SK-N-SH (cell line): ENCODE results near the gene LYRM2. TPM values are rescaled to one million over a fixed set of nuclear protein-coding genes. Genes with fewer than 3 reads are reported as not detected.

ENCODE experiments used
- CTCF ChIA-PET: fragments of 300-600, 350-600 bp; formaldehyde crosslinking; extraction: SDS; loops from one replicate; lab custom pipeline; 2021; lab: Yijun Ruan, JAX
- POLR2A ChIA-PET: fragments of 350-600 bp; sonication (Branson Sonifier 250); formaldehyde crosslinking; extraction: SDS; loops from one replicate; lab custom pipeline; 2020; ENCODE audit warnings: antibody characterized with exemption, inconsistent platforms; lab: Yijun Ruan, JAX
- DNase-seq: peaks from one replicate; pipeline ENCODE4 v3.0.0; 2012
- H2AFZ ChIP-seq: fragments of 200-600 bp; sonication (generic); 2 replicates; pipeline ENCODE4 v1.8.1; 2016; ENCODE audit warnings: antibody characterized with exemption, mild to moderate bottlenecking, low read depth
- H3F3A ChIP-seq: fragments of 200-600 bp; sonication (generic); replicated peaks from 2 replicates; pipeline ENCODE3; 2016; ENCODE audit warnings: antibody characterized with exemption, mild to moderate bottlenecking; ENCODE audit not compliant: insufficient read depth
- H3K27ac ChIP-seq, 2 experiments: fragments of 200-500 bp in 1 of 2; fragments of 200-600 bp in 1 of 2; sonication (Bioruptor generic) in 1 of 2; sonication (generic), shearing (Covaris generic) in 1 of 2; 2 replicates each; pipeline versions ENCODE4 v1.5.1 to v1.6.1; 2014 to 2016; ENCODE audit warnings: low read depth in 2 of 2, inconsistent platforms in 1 of 2, low read length in 1 of 2, mild to moderate bottlenecking in 1 of 2, mixed read lengths in 1 of 2
- H3K27me3 ChIP-seq: fragments of 200-600 bp; sonication (generic), shearing (Covaris generic); 2 replicates; pipeline ENCODE4 v1.6.1; 2016; ENCODE audit warnings: mixed run types; ENCODE audit not compliant: insufficient read depth
- H3K36me3 ChIP-seq, 2 experiments: fragments of 200-500 bp in 1 of 2; fragments of 200-600 bp in 1 of 2; sonication (Bioruptor generic) in 1 of 2; sonication (generic) in 1 of 2; replicated peaks in 1 of 2; 2 replicates each; pipeline versions ENCODE3 to v1.5.1; 2014 to 2016; ENCODE audit warnings: low read length in 1 of 2, mild to moderate bottlenecking in 1 of 2; ENCODE audit not compliant: insufficient read depth in 2 of 2, control insufficient read depth in 1 of 2
- H3K4me1 ChIP-seq, 2 experiments: fragments of 200-500 bp in 1 of 2; fragments of 200-600 bp in 1 of 2; sonication (Bioruptor generic) in 1 of 2; sonication (generic), shearing (Covaris generic) in 1 of 2; 2 replicates each; pipeline versions ENCODE4 v1.5.1 to v1.6.1; 2014 to 2016; ENCODE audit warnings: low read depth in 1 of 2, low read length in 1 of 2, mixed run types in 1 of 2; ENCODE audit not compliant: insufficient read depth in 2 of 2, control insufficient read depth in 1 of 2
- H3K4me2 ChIP-seq: fragments of 200-600 bp; sonication (generic), shearing (Covaris generic); 2 replicates; pipeline ENCODE4 v1.6.1; 2017; ENCODE audit warnings: mixed run types
- H3K4me3 ChIP-seq, 2 experiments: fragments of 200-500 bp in 1 of 2; fragments of 200-600 bp in 1 of 2; sonication (Bioruptor generic) in 1 of 2; sonication (generic), shearing (Covaris generic) in 1 of 2; 2 replicates each; pipeline versions ENCODE4 v1.5.1 to v1.8.1; 2014 to 2016; ENCODE audit warnings: low read depth in 2 of 2, inconsistent platforms in 1 of 2, low read length in 1 of 2, mild to moderate bottlenecking in 1 of 2, mixed read lengths in 1 of 2, moderate library complexity in 1 of 2
- H3K79me2 ChIP-seq: fragments of 200-600 bp; sonication (generic); 2 replicates; pipeline ENCODE4 v1.8.1; 2017; ENCODE audit warnings: mild to moderate bottlenecking; ENCODE audit not compliant: insufficient read depth
- H3K9ac ChIP-seq: fragments of 200-600 bp; sonication (generic); 2 replicates; pipeline ENCODE4 v1.6.1; 2017; ENCODE audit warnings: mixed run types
- H3K9me2 ChIP-seq: fragments of 200-600 bp; sonication (generic); 2 replicates; pipeline ENCODE4 v1.6.1; 2017; ENCODE audit warnings: mixed run types
- H3K9me3 ChIP-seq: fragments of 200-600 bp; sonication (generic); 2 replicates; pipeline ENCODE4 v1.6.1; 2017; ENCODE audit warnings: mixed run types, mild to moderate bottlenecking, moderate library complexity
- H4K20me1 ChIP-seq: fragments of 200-600 bp; sonication (generic); 2 replicates; pipeline ENCODE4 v1.6.1; 2017; ENCODE audit warnings: mild to moderate bottlenecking, mixed run types; ENCODE audit not compliant: insufficient read depth
- CHD2 ChIP-seq: fragments of 150-350 bp; IDR thresholded peaks from 2 replicates; pipeline ENCODE4 v1.6.1; 2018; ENCODE audit warnings: low read length; ENCODE audit not compliant: partially characterized antibody
- CTCF ChIP-seq: fragments of 200-600 bp; sonication (generic); IDR thresholded peaks from 2 replicates; pipeline ENCODE4 v1.6.1; 2017; ENCODE audit warnings: antibody characterized with exemption, mild to moderate bottlenecking, moderate library complexity
- EP300 ChIP-seq, 2 experiments: IDR thresholded peaks; 2 replicates each; pipeline versions ENCODE4 v1.4.0 to v1.6.1; 2012; ENCODE audit warnings: borderline replicate concordance in 1 of 2, low read depth in 1 of 2, low read length in 1 of 2
- FOXM1 ChIP-seq: IDR thresholded peaks from 2 replicates; pipeline ENCODE4 v1.4.0; 2012; ENCODE audit warnings: low read depth, mild to moderate bottlenecking
- IRF3 ChIP-seq: fragments of 150-350 bp; IDR thresholded peaks from 2 replicates; pipeline ENCODE4 v1.6.1; 2016; ENCODE audit warnings: mild to moderate bottlenecking, low read depth, low read length
- JUND ChIP-seq: IDR thresholded peaks from 2 replicates; pipeline ENCODE4 v1.4.0; 2012
- MXI1 ChIP-seq: IDR thresholded peaks from 2 replicates; pipeline ENCODE4 v1.6.1; 2012; ENCODE audit warnings: mild to moderate bottlenecking, low read depth, low read length, improper control_type of control experiment
- PBX3 ChIP-seq: IDR thresholded peaks from 2 replicates; pipeline ENCODE4; 2012
- RAD21 ChIP-seq: IDR thresholded peaks from 2 replicates; pipeline ENCODE4 v1.6.1; 2012; ENCODE audit warnings: mild to moderate bottlenecking, low read length
- REST ChIP-seq: IDR thresholded peaks from 2 replicates; pipeline ENCODE4 v1.6.1; 2012; ENCODE audit warnings: mild to moderate bottlenecking, low read depth, low read length, moderate library complexity
- SIN3A ChIP-seq: IDR thresholded peaks from 2 replicates; pipeline ENCODE4 v1.6.1; 2012; ENCODE audit warnings: low read depth, mild to moderate bottlenecking, low read length, moderate library complexity, borderline replicate concordance
- SMC3 ChIP-seq: IDR thresholded peaks from 2 replicates; pipeline ENCODE4 v1.6.1; 2012; ENCODE audit warnings: low read depth, low read length, improper control_type of control experiment
- TEAD4 ChIP-seq: IDR thresholded peaks from 2 replicates; pipeline ENCODE4 v1.4.0; 2012; ENCODE audit warnings: mild to moderate bottlenecking, borderline replicate concordance; ENCODE audit not compliant: insufficient read depth
- USF2 ChIP-seq: fragments of 150-350 bp; IDR thresholded peaks from 2 replicates; pipeline ENCODE4 v1.6.1; 2017; ENCODE audit warnings: antibody characterized with exemption, low read length, low read depth, borderline replicate concordance
- YY1 ChIP-seq: IDR thresholded peaks from 2 replicates; pipeline ENCODE4 v1.4.0; 2012; ENCODE audit warnings: low read depth, mild to moderate bottlenecking
- ZBTB33 ChIP-seq: IDR thresholded peaks from 2 replicates; pipeline ENCODE4 v1.4.0; 2012; ENCODE audit warnings: low read depth, borderline replicate concordance
- whole genome bisulfite sequencing: methylation state at CpG from one replicate; pipeline ENCODE4 v1.1.6; 2017; ENCODE audit warnings: low lambda C conversion rate; 5-methylcytosine and 5-hydroxymethylcytosine counted together
- polyA plus RNA-seq, 3 experiments: library from polyadenylated mRNA; depleted of rRNA; stranded (reverse); fragments of >200 nt; gene quantifications; 2 replicates each; pipeline ENCODE4 v1.2.3, GENCODE V29; 2012

LYRM2 gene
- polyA plus RNA-seq, 1 of the 3 experiments (the other 2 are of a cell fraction): 14.5 TPM

- H2AFZ ChIP-seq: no peak overlapping the region
- H3K4me3 ChIP-seq: no peak overlapping the region
- no peaks in the 10 kb centered on the region for H3K79me2 ChIP-seq
- ChIA-PET POLR2A (no interaction called here), CTCF (no interaction called here)
- 76% methylated on average over 1 of the region's 1 CpG for WGBS
- peaks cover 0 to 11% of the 10 kb centered on the region in 2 experiments; a peak in 1 of 4 replicates for H3K4me1 ChIP-seq
- H3F3A ChIP-seq: no peaks in the 10 kb centered on the region
- DNase-seq: no peak
- no peaks in the 10 kb centered on the region for H3K27me3 ChIP-seq
- no peaks in the 10 kb centered on the region for H3K36me3 ChIP-seq
- H4K20me1 ChIP-seq: no peaks in the 10 kb centered on the region
- H3K27ac ChIP-seq: no peak overlapping the region
- H3K9me2 ChIP-seq: no peaks in the 10 kb centered on the region
- H3K9ac ChIP-seq: no peak overlapping the region
- no peaks in the 10 kb centered on the region for H3K9me3 ChIP-seq
- no peak overlapping the region for H3K4me2 ChIP-seq
- TF ChIP-seq CHD2: no peak
- TF ChIP-seq REST: peak; percentile 95
These were observed 79.1 kb downstream of the LYRM2 start for GRCh38 chr6:89559487-89559886.

- WGBS: 34% methylated on average over 3 of the region's 3 CpGs
- no peaks in the 10 kb centered on the region for H4K20me1 ChIP-seq
- H3K36me3 ChIP-seq: no peaks in the 10 kb centered on the region
- no peaks in the 10 kb centered on the region for H3K27me3 ChIP-seq
- no peak for DNase-seq
- peaks cover 0 to 4% of the 10 kb centered on the region in 2 experiments; a peak in 1 of 4 replicates for H3K4me1 ChIP-seq
- no peaks in the 10 kb centered on the region for H3K9me2 ChIP-seq
- no peaks in the 10 kb centered on the region for H3F3A ChIP-seq
- H3K79me2 ChIP-seq: no peaks in the 10 kb centered on the region
- no peak overlapping the region for H3K4me2 ChIP-seq
- H3K9ac ChIP-seq: no peak overlapping the region
- H2AFZ ChIP-seq: no peak overlapping the region
- POLR2A ChIA-PET: no interaction called here
- no peaks in the 10 kb centered on the region for H3K9me3 ChIP-seq
- CTCF ChIA-PET: interaction anchor here (1.4 kb wide), 1 partner anchor 124 kb away, joined by 3 read pairs; no protein-coding TSS in a partner anchor
- no peak overlapping the region for H3K27ac ChIP-seq
- no peak overlapping the region for H3K4me3 ChIP-seq
- TF ChIP-seq ZBTB33 (no peak), IRF3 (no peak), USF2 (no peak), YY1 (no peak), FOXM1 (no peak), PBX3 (no peak), SMC3 (no peak), JUND (no peak), TEAD4 (no peak), SIN3A (no peak), CHD2 (no peak), MXI1 (no peak), CTCF (no peak), RAD21 (no peak), EP300 (IDR thresholded peaks at IDR 0.05; ENCODE audit: borderline replicate concordance in 1 of 2, low read depth in 1 of 2, low read length in 1 of 2) (no peak)
These were observed 82.7 kb downstream of the LYRM2 start for GRCh38 chr6:89555806-89556205.
